Esophagus squamous epithelium (tissue), 4 donors: ENCODE results near the gene ATG9B.

ENCODE experiments used
- POLR2A ChIP-seq, 4 donors: fragments of 450-650 bp; IDR thresholded peaks; one replicate each; pipeline ENCODE4 v1.6.1; 2017; ENCODE audit warnings: antibody characterized with exemption in 4 of 4, mild to moderate bottlenecking in 4 of 4, moderate library complexity in 3 of 4
- TF ChIP-seq, protein P1 (sequence below), 6 experiments: fragments of 450-650 bp in 4 of 6; fragments of 200-600 bp in 2 of 6; sonication (generic) in 2 of 6; IDR thresholded peaks; one replicate each; pipeline ENCODE4 v1.5.1; 2016 to 2019; ENCODE audit warnings: antibody characterized with exemption in 6 of 6, mild to moderate bottlenecking in 4 of 6, moderate library complexity in 4 of 6

DNA sequence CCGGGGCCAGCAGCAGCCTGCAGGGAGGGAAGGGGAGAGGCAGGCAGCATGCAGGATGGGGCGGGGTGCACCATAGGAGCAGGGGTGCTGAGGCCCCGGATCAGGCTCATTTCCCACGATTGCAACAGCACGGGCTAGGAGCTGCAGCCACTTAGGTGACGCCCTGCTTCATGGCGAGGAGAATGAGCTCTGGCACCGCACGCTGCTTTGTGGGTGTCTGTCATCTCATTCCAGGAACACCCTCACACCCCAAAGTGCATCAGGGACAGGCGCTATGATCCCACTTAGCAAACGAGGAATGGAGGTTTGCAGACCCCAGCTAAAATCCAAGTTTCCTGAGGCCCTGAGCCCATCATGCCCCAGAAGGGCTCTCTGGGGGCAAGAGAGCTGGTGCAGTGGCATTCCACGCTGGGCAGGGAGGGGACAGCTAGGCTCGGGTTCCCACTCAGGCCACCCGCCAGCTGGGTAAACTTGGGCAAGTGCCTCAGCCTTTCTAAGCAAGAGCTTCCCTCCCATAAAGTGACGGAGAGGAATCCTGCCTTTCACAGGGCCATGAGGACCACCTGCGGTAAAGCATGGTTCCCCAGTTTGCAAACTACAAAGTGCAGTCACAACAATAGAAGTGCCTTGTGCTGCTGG, 55.4 kb downstream of the ATG9B start:
- TF ChIP-seq, protein P1, sequence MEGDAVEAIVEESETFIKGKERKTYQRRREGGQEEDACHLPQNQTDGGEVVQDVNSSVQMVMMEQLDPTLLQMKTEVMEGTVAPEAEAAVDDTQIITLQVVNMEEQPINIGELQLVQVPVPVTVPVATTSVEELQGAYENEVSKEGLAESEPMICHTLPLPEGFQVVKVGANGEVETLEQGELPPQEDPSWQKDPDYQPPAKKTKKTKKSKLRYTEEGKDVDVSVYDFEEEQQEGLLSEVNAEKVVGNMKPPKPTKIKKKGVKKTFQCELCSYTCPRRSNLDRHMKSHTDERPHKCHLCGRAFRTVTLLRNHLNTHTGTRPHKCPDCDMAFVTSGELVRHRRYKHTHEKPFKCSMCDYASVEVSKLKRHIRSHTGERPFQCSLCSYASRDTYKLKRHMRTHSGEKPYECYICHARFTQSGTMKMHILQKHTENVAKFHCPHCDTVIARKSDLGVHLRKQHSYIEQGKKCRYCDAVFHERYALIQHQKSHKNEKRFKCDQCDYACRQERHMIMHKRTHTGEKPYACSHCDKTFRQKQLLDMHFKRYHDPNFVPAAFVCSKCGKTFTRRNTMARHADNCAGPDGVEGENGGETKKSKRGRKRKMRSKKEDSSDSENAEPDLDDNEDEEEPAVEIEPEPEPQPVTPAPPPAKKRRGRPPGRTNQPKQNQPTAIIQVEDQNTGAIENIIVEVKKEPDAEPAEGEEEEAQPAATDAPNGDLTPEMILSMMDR (IDR thresholded peaks at IDR 0.05), result no peak
- TF ChIP-seq POLR2A (IDR thresholded peaks at IDR 0.05), result no peak
